Activated T-cell treated with anti-CD3 and anti-CD28 coated beads, Interleukin-2, amount 50 U/mL, for 72 hours (primary cell): ENCODE results near the gene AMDHD2. TPM values are rescaled to one million over a fixed set of nuclear protein-coding genes. Genes with fewer than 3 reads are reported as not detected.
"Not testable (repeated sequence)": the region's sequence is repeated elsewhere in the genome, so short reads cannot be mapped to it uniquely, and the experiment has no call there.

Experiments
- ATAC-seq, 2 donors: fragments of 150-1000 bp; cut with Tn5 transposase; replicated peaks in 1 of 2; 2 replicates each; pipeline ENCODE4 v1.10.0; 2021; ENCODE audit warnings: moderate library complexity in 2 of 2, mild to moderate bottlenecking in 1 of 2
- DNase-seq, 2 donors: peaks; one replicate each; pipeline ENCODE4 v3.0.0; 2021 to 2022; ENCODE audit warnings: mixed read lengths in 1 of 2
- H3K27ac Mint-ChIP-seq: one replicate; pipeline ENCODE4 v1.8.0; 2022; ENCODE audit warnings: mild to moderate bottlenecking, moderate library complexity, mixed read lengths
- H3K27me3 Mint-ChIP-seq: one replicate; pipeline ENCODE4 v1.8.0; 2022; ENCODE audit warnings: low read depth, mixed read lengths
- H3K36me3 Mint-ChIP-seq, 2 donors: one replicate each; pipeline ENCODE4 v1.8.0; 2022; ENCODE audit warnings: mixed read lengths in 2 of 2, mild to moderate bottlenecking in 1 of 2; ENCODE audit not compliant: insufficient read depth in 2 of 2
- H3K4me1 Mint-ChIP-seq: one replicate; pipeline ENCODE4 v1.8.0; 2022; ENCODE audit warnings: low read depth, mixed read lengths
- H3K4me3 Mint-ChIP-seq, 2 donors: one replicate each; pipeline ENCODE4 v1.8.0; 2022; ENCODE audit warnings: mild to moderate bottlenecking in 2 of 2, mixed read lengths in 2 of 2, moderate library complexity in 2 of 2
- H3K9me3 Mint-ChIP-seq, 2 donors: one replicate each; pipeline ENCODE4 v1.8.0; 2022; ENCODE audit warnings: mixed read lengths in 2 of 2
- total RNA-seq, 2 donors: library from RNA; stranded (reverse); gene quantifications; one replicate each; pipeline ENCODE4 v1.2.3, GENCODE V29; 2022

The AMDHD2 gene
- total RNA-seq, 2 donors from 2014 or later: 28.2 to 33.8 TPM

GRCh38 chr16:2476345-2476720 is 43.8 kb upstream of the AMDHD2 start:
- ATAC-seq (no peak), DNase-seq (no peak)
- Mint-ChIP-seq H3K27me3 (peaks cover 7% of the 10 kb centered on the region), H3K4me3 (peak overlapping the region; percentile 70), H3K27ac (no peak overlapping the region), H3K36me3 (no peaks in the 10 kb centered on the region), H3K9me3 (no peaks in the 10 kb centered on the region), H3K4me1 (peaks cover 21% of the 10 kb centered on the region)

- H3K4me3 Mint-ChIP-seq: peak overlapping the region; percentile 70
- ATAC-seq (no peak), DNase-seq (no peak)
- peak overlapping the region; percentile 51 for H3K27ac Mint-ChIP-seq
- peaks cover 7% of the 10 kb centered on the region for H3K27me3 Mint-ChIP-seq
- no peaks in the 10 kb centered on the region for H3K9me3 Mint-ChIP-seq
- no peaks in the 10 kb centered on the region for H3K36me3 Mint-ChIP-seq
- peaks cover 21% of the 10 kb centered on the region for H3K4me1 Mint-ChIP-seq
These were observed 43.4 kb upstream of the AMDHD2 start for GRCh38 chr16:2476741-2477140.

GRCh38 chr16:2477327-2477726 is 42.8 kb upstream of the AMDHD2 start:
- Mint-ChIP-seq H3K36me3 (no peaks in the 10 kb centered on the region), H3K4me3 (no peak overlapping the region), H3K4me1 (peaks cover 21% of the 10 kb centered on the region), H3K27me3 (peaks cover 7% of the 10 kb centered on the region), H3K9me3 (no peaks in the 10 kb centered on the region), H3K27ac (no peak overlapping the region)
- no peak for ATAC-seq
- DNase-seq: no peak

GRCh38 chr16:2478279-2478678 is 41.9 kb upstream of the AMDHD2 start:
- Mint-ChIP-seq H3K27me3 (peaks cover under 1% of the 10 kb centered on the region), H3K4me1 (peaks cover 15% of the 10 kb centered on the region), H3K36me3 (no peaks in the 10 kb centered on the region), H3K9me3 (no peaks in the 10 kb centered on the region), H3K27ac (no peak overlapping the region), H3K4me3 (no peak overlapping the region)
- no peak for ATAC-seq
- no peak for DNase-seq

GRCh38 chr16:2479996-2480395 is 40.2 kb upstream of the AMDHD2 start:
- not testable (repeated sequence) for H3K4me3 Mint-ChIP-seq, ATAC-seq, H3K9me3 Mint-ChIP-seq, DNase-seq, H3K27me3 Mint-ChIP-seq, H3K36me3 Mint-ChIP-seq, H3K27ac Mint-ChIP-seq
- peaks cover 13% of the 10 kb centered on the region for H3K4me1 Mint-ChIP-seq

- Mint-ChIP-seq H3K27ac (no peak overlapping the region), H3K27me3 (no peaks in the 10 kb centered on the region), H3K36me3 (no peaks in the 10 kb centered on the region), H3K4me3 (no peak overlapping the region), H3K4me1 (peaks cover 11% of the 10 kb centered on the region), H3K9me3 (no peaks in the 10 kb centered on the region)
- DNase-seq: no peak
- ATAC-seq: no peak
These were observed 39.2 kb upstream of the AMDHD2 start for GRCh38 chr16:2480948-2481347.

- no peaks in the 10 kb centered on the region for H3K27me3 Mint-ChIP-seq
- no peak overlapping the region for H3K4me3 Mint-ChIP-seq
- no peak overlapping the region for H3K27ac Mint-ChIP-seq
- peaks cover 9% of the 10 kb centered on the region for H3K4me1 Mint-ChIP-seq
- no peaks in the 10 kb centered on the region for H3K36me3 Mint-ChIP-seq
- DNase-seq (no peak), ATAC-seq (no peak)
- no peaks in the 10 kb centered on the region for H3K9me3 Mint-ChIP-seq
These were observed 38.5 kb upstream of the AMDHD2 start for GRCh38 chr16:2481676-2482075.

- Mint-ChIP-seq H3K27me3 (no peaks in the 10 kb centered on the region), H3K4me1 (peaks cover 11% of the 10 kb centered on the region), H3K27ac (no peak overlapping the region), H3K4me3 (no peak overlapping the region), H3K36me3 (no peaks in the 10 kb centered on the region), H3K9me3 (no peaks in the 10 kb centered on the region)
- ATAC-seq: no peak
- no peak for DNase-seq
These were observed 37.9 kb upstream of the AMDHD2 start for GRCh38 chr16:2482249-2482648.

- no peak for ATAC-seq
- H3K27me3 Mint-ChIP-seq: no peaks in the 10 kb centered on the region
- no peaks in the 10 kb centered on the region for H3K36me3 Mint-ChIP-seq
- DNase-seq: no peak
- no peaks in the 10 kb centered on the region for H3K9me3 Mint-ChIP-seq
- H3K27ac Mint-ChIP-seq: no peak overlapping the region
- H3K4me1 Mint-ChIP-seq: peaks cover 17% of the 10 kb centered on the region
- no peak overlapping the region for H3K4me3 Mint-ChIP-seq
These were observed 37.2 kb upstream of the AMDHD2 start for GRCh38 chr16:2482708-2483534.

- no peak for DNase-seq
- Mint-ChIP-seq H3K9me3 (no peaks in the 10 kb centered on the region), H3K27ac (no peak overlapping the region), H3K27me3 (no peaks in the 10 kb centered on the region), H3K4me3 (no peak overlapping the region), H3K4me1 (peaks cover 21% of the 10 kb centered on the region), H3K36me3 (no peaks in the 10 kb centered on the region)
- no peak for ATAC-seq
These were observed 36.0 kb upstream of the AMDHD2 start for GRCh38 chr16:2483939-2484897.

- Mint-ChIP-seq H3K4me3 (no peak overlapping the region), H3K36me3 (no peaks in the 10 kb centered on the region), H3K9me3 (no peaks in the 10 kb centered on the region), H3K4me1 (peaks cover 21% of the 10 kb centered on the region), H3K27me3 (no peaks in the 10 kb centered on the region), H3K27ac (no peak overlapping the region)
- no peak for DNase-seq
- no peak for ATAC-seq
These were observed 35.2 kb upstream of the AMDHD2 start for GRCh38 chr16:2484898-2485508.

GRCh38 chr16:2485811-2486507 is 34.2 kb upstream of the AMDHD2 start:
- Mint-ChIP-seq H3K9me3 (no peaks in the 10 kb centered on the region), H3K27me3 (no peaks in the 10 kb centered on the region), H3K27ac (no peak overlapping the region), H3K4me1 (peaks cover 21% of the 10 kb centered on the region), H3K36me3 (no peaks in the 10 kb centered on the region), H3K4me3 (no peak overlapping the region)
- ATAC-seq (no peak), DNase-seq (no peak)
